Stomach (tissue), 9 donors: ENCODE measurements around the gene USP9X. TPM values are rescaled to one million over a fixed set of nuclear protein-coding genes. Genes with fewer than 3 reads are reported as not detected.

Source experiments
- DNase-seq, 2 donors: peaks; one replicate each; pipeline versions ENCODE4 v3.0.0 to v3.0.0-alpha.2; 2013 to 2019
- H3K27ac ChIP-seq, 5 donors: fragments of 200-600 bp in 4 of 5; sonication (generic) in 4 of 5; one replicate each; pipeline ENCODE4 v1.5.1; 2013 to 2019; ENCODE audit warnings: mild to moderate bottlenecking in 1 of 5, moderate library complexity in 1 of 5
- H3K27me3 ChIP-seq, 3 donors: fragments of 200-600 bp; sonication (generic); one replicate each; pipeline ENCODE4 v1.5.1; 2017 to 2019; ENCODE audit warnings: mixed run types in 1 of 3
- H3K36me3 ChIP-seq, 4 donors: fragments of 200-600 bp; sonication (generic); 1 replicate in 3 of 4; 2 replicates in 1 of 4; pipeline ENCODE4 v1.5.1; 2016 to 2019
- H3K4me1 ChIP-seq, 4 donors: fragments of 200-600 bp; sonication (generic); one replicate each; pipeline ENCODE4 v1.5.1; 2016 to 2019
- H3K4me3 ChIP-seq, 4 donors: fragments of 200-600 bp; sonication (generic) in 3 of 4; one replicate each; pipeline ENCODE4 v1.5.1; 2016 to 2019; ENCODE audit warnings: mild to moderate bottlenecking in 1 of 4
- H3K9me3 ChIP-seq, 4 donors: fragments of 200-600 bp; sonication (generic); one replicate each; pipeline ENCODE4 v1.5.1; 2016 to 2019
- CTCF ChIP-seq, 7 experiments: fragments of 450-650 bp in 4 of 7; fragments of 200-600 bp in 3 of 7; sonication (generic) in 3 of 7; IDR thresholded peaks; one replicate each; pipeline ENCODE4 v1.5.1; 2016 to 2019; ENCODE audit warnings: antibody characterized with exemption in 7 of 7, control low read depth in 2 of 7, mild to moderate bottlenecking in 1 of 7
- EP300 ChIP-seq: sonication (generic); formaldehyde crosslinking; IDR thresholded peaks from one replicate; pipeline ENCODE4 v1.6.1; 2017; ENCODE audit warnings: antibody characterized with exemption
- POLR2A ChIP-seq, 4 donors: fragments of 450-650 bp; IDR thresholded peaks; one replicate each; pipeline ENCODE4 v1.6.1; 2016; ENCODE audit warnings: antibody characterized with exemption in 4 of 4, control low read depth in 2 of 4, mild to moderate bottlenecking in 1 of 4, moderate library complexity in 1 of 4
- POLR2AphosphoS5 ChIP-seq, 3 donors: sonication (generic); formaldehyde crosslinking; IDR thresholded peaks; one replicate each; pipeline ENCODE4 v1.6.1; 2016; ENCODE audit warnings: antibody characterized with exemption in 3 of 3
- WGBS, 5 donors: extraction: QIAGEN DNeasy Blood & Tissue Kit in 3 of 5; methylation state at CpG; one replicate each; pipeline versions ENCODE4 v1.1.5 to v1.1.7; 2013 to 2018; 5-methylcytosine and 5-hydroxymethylcytosine counted together
- intact Hi-C: fragments of 100-400 bp; cut with DNase I; formaldehyde crosslinking; loops from one replicate; pipeline ENCODE4 v1.15.1; 2023; ENCODE audit warnings: low total_unique reads
- polyA plus RNA-seq, 3 donors: library from polyadenylated mRNA; stranded (reverse); fragments of 200-250 nt; gene quantifications; one replicate each; pipeline ENCODE4 v1.2.3, GENCODE V29; 2013
- total RNA-seq, 5 donors: library from RNA; depleted of rRNA; stranded (reverse); fragments of >200 nt; gene quantifications; one replicate each; pipeline versions ENCODE4 v1.1.0 to v1.2.3, GENCODE V29; 2014 to 2016
- donor health status: healthy with polysubstance abuse.
- donor health status: Bipolar disorder and iron deficiency.
- donor health status: healthy.

USP9X gene
- total and polyA plus RNA-seq, 8 donors: 6.5 to 252 (median 52.6) TPM

- no peaks in the 10 kb centered on the region for H3K36me3 ChIP-seq
- no peak overlapping the region for H3K27ac ChIP-seq
- no peaks in the 10 kb centered on the region for H3K9me3 ChIP-seq
- H3K4me3 ChIP-seq: no peak overlapping the region
- peaks cover 0 to 94% (median 66%) of the 10 kb centered on the region in 4 donors for H3K4me1 ChIP-seq
- DNase-seq: no peak
- WGBS, 5 donors: 64 to 88% (median 79%) methylated on average over 6 of the region's 6 CpGs
- intact Hi-C loops: no loop called here
- TF ChIP-seq POLR2AphosphoS5 (IDR thresholded peaks at IDR 0.05) (no peak), CTCF (IDR thresholded peaks at IDR 0.05) (no peak), EP300 (no peak), POLR2A (IDR thresholded peaks at IDR 0.05) (no peak)
- no peaks in the 10 kb centered on the region for H3K27me3 ChIP-seq
These were observed 7.5 kb downstream of the USP9X start for GRCh38 chrX:41092776-41093175.

- Histone ChIP-seq H3K27me3 (no peaks in the 10 kb centered on the region), H3K36me3 (peaks cover 0 to 3% (median 0%) of the 10 kb centered on the region in 4 donors), H3K4me3 (no peak overlapping the region), H3K9me3 (no peaks in the 10 kb centered on the region), H3K27ac (no peak overlapping the region), H3K4me1 (peaks cover 0 to 83% (median 57%) of the 10 kb centered on the region in 4 donors)
- no peak for TF ChIP-seq POLR2A (IDR thresholded peaks at IDR 0.05)
- no peak for TF ChIP-seq EP300
- TF ChIP-seq POLR2AphosphoS5 (IDR thresholded peaks at IDR 0.05): no peak
- no peak for TF ChIP-seq CTCF (IDR thresholded peaks at IDR 0.05)
- intact Hi-C loops: no loop called here
- DNase-seq: no peak
- WGBS, 5 donors: 56 to 78% (median 69%) methylated on average over 1 of the region's 1 CpG
These were observed 9.9 kb downstream of the USP9X start for GRCh38 chrX:41095174-41095573.

- intact Hi-C loops: no loop called here
These were observed 10.7 kb downstream of the USP9X start for GRCh38 chrX:41095908-41096307.

GRCh38 chrX:41096339-41096955 lies 11.2 kb downstream of the USP9X start:
- DNase-seq: no peak
- Histone ChIP-seq H3K27ac (no peak overlapping the region), H3K4me3 (no peak overlapping the region), H3K36me3 (peaks cover 0 to 3% (median 0%) of the 10 kb centered on the region in 4 donors), H3K9me3 (no peaks in the 10 kb centered on the region), H3K27me3 (no peaks in the 10 kb centered on the region), H3K4me1 (peaks cover 0 to 78% (median 50%) of the 10 kb centered on the region in 4 donors)
- intact Hi-C loops: no loop called here
- no peak for TF ChIP-seq CTCF (IDR thresholded peaks at IDR 0.05)
- no peak for TF ChIP-seq EP300
- no peak for TF ChIP-seq POLR2AphosphoS5 (IDR thresholded peaks at IDR 0.05)
- TF ChIP-seq POLR2A (IDR thresholded peaks at IDR 0.05): no peak
- WGBS, 5 donors: 46 to 74% (median 70%) methylated on average over 6 to 7 of the region's 7 CpGs

More at GRCh38 chrX:41095908-41096307, 10.7 kb downstream of the USP9X start:
- no peaks in the 10 kb centered on the region for H3K9me3 ChIP-seq
- 81 to 92% (median 88%) methylated on average over 2 of the region's 2 CpGs for WGBS, 5 donors
- no peak overlapping the region for H3K27ac ChIP-seq
- peaks cover 0 to 3% (median 0%) of the 10 kb centered on the region in 4 donors for H3K36me3 ChIP-seq
- peaks cover 0 to 79% (median 55%) of the 10 kb centered on the region in 4 donors for H3K4me1 ChIP-seq
- no peak for DNase-seq
- no peak overlapping the region for H3K4me3 ChIP-seq
- no peak for TF ChIP-seq POLR2A (IDR thresholded peaks at IDR 0.05)
- TF ChIP-seq EP300: no peak
- TF ChIP-seq POLR2AphosphoS5 (IDR thresholded peaks at IDR 0.05): no peak
- TF ChIP-seq CTCF (IDR thresholded peaks at IDR 0.05): no peak
- H3K27me3 ChIP-seq: no peaks in the 10 kb centered on the region
